ENCODE data around the gene DNAL1.

Gene DNAL1

GRCh38 chr14:73738518-73739173 is 93.9 kb downstream of the DNAL1 start:
- Histone ChIP-seq H3K4me2 (ENCODE audit: insufficient read depth, low read length, poor library complexity, severe bottlenecking) (no peak overlapping the region), H4K8ac (ENCODE audit: low read depth, low read length) (no peak overlapping the region), H3K27ac (replicated peaks; ENCODE audit: low read length) (no peak overlapping the region), H3K4ac (ENCODE audit: low read length) (no peak overlapping the region), H3K4me1 (ENCODE audit: control insufficient read depth in 2 of 2, insufficient read depth in 1 of 2, low read depth in 1 of 2, low read length in 2 of 2) (peaks cover 23 to 31% of the 10 kb centered on the region in 2 donors), H2BK120ac (ENCODE audit: low read depth, low read length) (no peak overlapping the region), H3K79me1 (ENCODE audit: low read depth, low read length) (peaks cover 7% of the 10 kb centered on the region), H2BK15ac (ENCODE audit: low read length) (no peak overlapping the region), H3K18ac (ENCODE audit: low read length) (peak overlapping the region; percentile 28), H3K23ac (ENCODE audit: low read depth, low read length, poor library complexity) (no peak overlapping the region), H4K91ac (ENCODE audit: low read depth, low read length, poor library complexity) (no peak overlapping the region), H2AK5ac (ENCODE audit: low read depth, low read length) (no peak overlapping the region), H2AFZ (ENCODE audit: low read length) (no peak overlapping the region), H3K4me3 (ENCODE audit: low read length in 2 of 2) (no peak overlapping the region), H3K14ac (ENCODE audit: low read length) (no peak overlapping the region), H2BK12ac (ENCODE audit: low read length) (no peak overlapping the region), H3K36me3 (replicated peaks in 1 of 2; ENCODE audit: control insufficient read depth in 2 of 2, insufficient read depth in 2 of 2, low read length in 2 of 2) (peaks cover 8 to 55% of the 10 kb centered on the region in 2 donors), H3K9me3 (replicated peaks in 1 of 2; ENCODE audit: control insufficient read depth in 2 of 2, insufficient read depth in 1 of 2, low read depth in 1 of 2, low read length in 2 of 2) (no peaks in the 10 kb centered on the region), H3K9ac (ENCODE audit: low read depth, low read length, poor library complexity) (peak overlapping the region; percentile 21), H2BK5ac (ENCODE audit: low read length) (no peak overlapping the region), H3K27me3 (ENCODE audit: control insufficient read depth in 3 of 3, insufficient read depth in 3 of 3, low read depth in 1 of 3, low read length in 3 of 3) (no peaks in the 10 kb centered on the region)
- no CpG with 5 or more reads among the region's 22 CpGs for WGBS, 2 donors (ENCODE audit: extremely low coverage in 2 of 2, insufficient read length in 2 of 2, insufficient replicate concordance in 1 of 2)
- DNase-seq (ENCODE audit: low spot score) = no peak

- H3K9ac ChIP-seq (ENCODE audit: low read depth, low read length, poor library complexity) = no peak overlapping the region
- no peak overlapping the region for H2BK15ac ChIP-seq (ENCODE audit: low read length)
- no peak overlapping the region for H2BK120ac ChIP-seq (ENCODE audit: low read depth, low read length)
- no peak overlapping the region for H2BK5ac ChIP-seq (ENCODE audit: low read length)
- H3K14ac ChIP-seq (ENCODE audit: low read length) = peak overlapping the region; percentile 27
- H3K23ac ChIP-seq (ENCODE audit: low read depth, low read length, poor library complexity) = peak overlapping the region; percentile 75
- no peak for DNase-seq (ENCODE audit: low spot score)
- peak overlapping the region; percentile 8 for H2AK5ac ChIP-seq (ENCODE audit: low read depth, low read length)
- peak overlapping the region; percentile 51 for H3K18ac ChIP-seq (ENCODE audit: low read length)
- H3K4ac ChIP-seq (ENCODE audit: low read length) = no peak overlapping the region
- H3K4me1 ChIP-seq (ENCODE audit: control insufficient read depth in 2 of 2, insufficient read depth in 1 of 2, low read depth in 1 of 2, low read length in 2 of 2) = peaks cover 23 to 38% of the 10 kb centered on the region in 2 donors
- H3K9me3 ChIP-seq (replicated peaks in 1 of 2; ENCODE audit: control insufficient read depth in 2 of 2, insufficient read depth in 1 of 2, low read depth in 1 of 2, low read length in 2 of 2) = no peaks in the 10 kb centered on the region
- H3K27me3 ChIP-seq (ENCODE audit: control insufficient read depth in 3 of 3, insufficient read depth in 3 of 3, low read depth in 1 of 3, low read length in 3 of 3) = no peaks in the 10 kb centered on the region
- peaks cover 7 to 52% of the 10 kb centered on the region in 2 donors for H3K36me3 ChIP-seq (replicated peaks in 1 of 2; ENCODE audit: control insufficient read depth in 2 of 2, insufficient read depth in 2 of 2, low read length in 2 of 2)
- WGBS, 2 donors (ENCODE audit: extremely low coverage in 2 of 2, insufficient read length in 2 of 2, insufficient replicate concordance in 1 of 2) = no CpG with 5 or more reads among the region's 21 CpGs
- H4K8ac ChIP-seq (ENCODE audit: low read depth, low read length) = no peak overlapping the region
- no peak overlapping the region for H3K4me3 ChIP-seq (ENCODE audit: low read length in 2 of 2)
- H3K27ac ChIP-seq (replicated peaks; ENCODE audit: low read length) = no peak overlapping the region
- no peak overlapping the region for H3K4me2 ChIP-seq (ENCODE audit: insufficient read depth, low read length, poor library complexity, severe bottlenecking)
- H2AFZ ChIP-seq (ENCODE audit: low read length) = no peak overlapping the region
- no peak overlapping the region for H2BK12ac ChIP-seq (ENCODE audit: low read length)
- peaks cover 7% of the 10 kb centered on the region for H3K79me1 ChIP-seq (ENCODE audit: low read depth, low read length)
- H4K91ac ChIP-seq (ENCODE audit: low read depth, low read length, poor library complexity) = no peak overlapping the region
Observed at GRCh38 chr14:73739174-73739898, 94.5 kb downstream of the DNAL1 start.

- peaks cover 23 to 39% of the 10 kb centered on the region in 2 donors for H3K4me1 ChIP-seq (ENCODE audit: control insufficient read depth in 2 of 2, insufficient read depth in 1 of 2, low read depth in 1 of 2, low read length in 2 of 2)
- H2AK5ac ChIP-seq (ENCODE audit: low read depth, low read length) = peak overlapping the region; percentile 70
- H4K8ac ChIP-seq (ENCODE audit: low read depth, low read length) = peak overlapping the region; percentile 56
- H3K27ac ChIP-seq (replicated peaks; ENCODE audit: low read length) = peak overlapping the region; percentile 7
- WGBS, 2 donors (ENCODE audit: extremely low coverage in 2 of 2, insufficient read length in 2 of 2, insufficient replicate concordance in 1 of 2) = no CpG with 5 or more reads among the region's 12 CpGs
- H3K14ac ChIP-seq (ENCODE audit: low read length) = peak overlapping the region; percentile 27
- H3K27me3 ChIP-seq (ENCODE audit: control insufficient read depth in 3 of 3, insufficient read depth in 3 of 3, low read depth in 1 of 3, low read length in 3 of 3) = no peaks in the 10 kb centered on the region
- peak overlapping the region; percentile 75 for H3K23ac ChIP-seq (ENCODE audit: low read depth, low read length, poor library complexity)
- peak overlapping the region; percentile 36 for H2BK12ac ChIP-seq (ENCODE audit: low read length)
- H2BK15ac ChIP-seq (ENCODE audit: low read length) = peak overlapping the region; percentile 72
- no peak overlapping the region for H4K91ac ChIP-seq (ENCODE audit: low read depth, low read length, poor library complexity)
- no peak overlapping the region for H3K4me2 ChIP-seq (ENCODE audit: insufficient read depth, low read length, poor library complexity, severe bottlenecking)
- peaks cover 7% of the 10 kb centered on the region for H3K79me1 ChIP-seq (ENCODE audit: low read depth, low read length)
- H2AFZ ChIP-seq (ENCODE audit: low read length) = no peak overlapping the region
- no peak overlapping the region for H2BK120ac ChIP-seq (ENCODE audit: low read depth, low read length)
- peak overlapping the region; percentile 2 for H3K4ac ChIP-seq (ENCODE audit: low read length)
- no peaks in the 10 kb centered on the region for H3K9me3 ChIP-seq (replicated peaks in 1 of 2; ENCODE audit: control insufficient read depth in 2 of 2, insufficient read depth in 1 of 2, low read depth in 1 of 2, low read length in 2 of 2)
- H3K18ac ChIP-seq (ENCODE audit: low read length) = peak overlapping the region; percentile 87
- DNase-seq (ENCODE audit: low spot score) = no peak
- no peak overlapping the region for H3K4me3 ChIP-seq (ENCODE audit: low read length in 2 of 2)
- peaks cover 5 to 45% of the 10 kb centered on the region in 2 donors for H3K36me3 ChIP-seq (replicated peaks in 1 of 2; ENCODE audit: control insufficient read depth in 2 of 2, insufficient read depth in 2 of 2, low read length in 2 of 2)
- H3K9ac ChIP-seq (ENCODE audit: low read depth, low read length, poor library complexity) = no peak overlapping the region
- H2BK5ac ChIP-seq (ENCODE audit: low read length) = no peak overlapping the region
Observed at GRCh38 chr14:73739899-73740617, 95.3 kb downstream of the DNAL1 start.
